Activated CD4-positive, alpha-beta T cell treated with anti-CD3 and anti-CD28 coated beads, Interleukin-2, amount 10 ng/mL, durations not matched to agents 7 days and 5 days (primary cell): ENCODE measurements around the gene CUL4A. TPM values are rescaled to one million over a fixed set of nuclear protein-coding genes. Genes with fewer than 3 reads are reported as not detected.
A peak's percentile ranks its signal among the peaks of the same experiment; 100 is the strongest.
"Not testable (repeated sequence)": the region's sequence is repeated elsewhere in the genome, so short reads cannot be mapped to it uniquely, and the experiment has no call there.

Experiments used
- CTCF ChIA-PET: fragments of 350-600 bp; sonication (Branson Sonifier 250); formaldehyde crosslinking; loops from one replicate; lab custom pipeline; 2021; ENCODE audit warnings: antibody characterized with exemption; lab: Charles Lee
- POLR2A ChIA-PET: fragments of 350-600 bp; sonication (Branson Sonifier 250); formaldehyde crosslinking; loops from one replicate; lab custom pipeline; 2021; ENCODE audit warnings: antibody characterized with exemption; lab: Charles Lee
- DNase-seq: peaks from one replicate; pipeline ENCODE4 v3.0.0-alpha.2; 2020
- H3K27ac Mint-ChIP-seq: one replicate; pipeline ENCODE4 v1.8.0; 2021; ENCODE audit warnings: mild to moderate bottlenecking, moderate library complexity, mixed read lengths
- H3K27me3 Mint-ChIP-seq: one replicate; pipeline ENCODE4 v1.8.0; 2021; ENCODE audit warnings: mixed read lengths
- H3K36me3 Mint-ChIP-seq: one replicate; pipeline ENCODE4 v1.8.0; 2021; ENCODE audit warnings: low read depth, mixed read lengths
- H3K4me1 Mint-ChIP-seq: one replicate; pipeline ENCODE4 v1.8.0; 2021; ENCODE audit warnings: mixed read lengths
- H3K4me3 Mint-ChIP-seq: one replicate; pipeline ENCODE4 v1.8.0; 2021; ENCODE audit warnings: mild to moderate bottlenecking, moderate library complexity, mixed read lengths
- H3K9me3 Mint-ChIP-seq: one replicate; pipeline ENCODE4 v1.8.0; 2021; ENCODE audit warnings: mixed read lengths
- microRNA-seq: library from miRNA; unstranded; fragments of <30 nt; microRNA quantifications from one replicate; pipeline ENCODE4 v1.2.0, GENCODE V29; 2021; ENCODE audit warnings: borderline microRNAs expressed, borderline replicate concordance
- total RNA-seq, 2 experiments: library from RNA; stranded (reverse); gene quantifications; one replicate each; pipeline ENCODE4 v1.2.3, GENCODE V29; 2021

CUL4A gene
- total RNA-seq, 2 experiments from 2014 or later, result 81.2 to 84.6 TPM

GRCh38 chr13:113309473-113309872 is 100.1 kb downstream of the CUL4A start:
- ChIA-PET POLR2A (interaction anchor here (1.1 kb wide), 1 partner anchor 11 kb away, joined by 3 read pairs; no protein-coding TSS in a partner anchor), CTCF (no interaction called here)
- no peak overlapping the region for H3K4me3 Mint-ChIP-seq
- H3K27me3 Mint-ChIP-seq, result no peaks in the 10 kb centered on the region
- no peaks in the 10 kb centered on the region for H3K9me3 Mint-ChIP-seq
- peaks cover 5% of the 10 kb centered on the region for H3K4me1 Mint-ChIP-seq
- peaks cover 10% of the 10 kb centered on the region for H3K36me3 Mint-ChIP-seq
- no peak for DNase-seq
- H3K27ac Mint-ChIP-seq, result no peak overlapping the region

- POLR2A ChIA-PET, H3K27ac Mint-ChIP-seq, DNase-seq, H3K9me3 Mint-ChIP-seq, CTCF ChIA-PET, H3K4me1 Mint-ChIP-seq, H3K36me3 Mint-ChIP-seq, H3K27me3 Mint-ChIP-seq, H3K4me3 Mint-ChIP-seq: not testable (repeated sequence)
These were observed 104.7 kb downstream of the CUL4A start for GRCh38 chr13:113314112-113314511.

- H3K4me3 Mint-ChIP-seq, POLR2A ChIA-PET, H3K27me3 Mint-ChIP-seq, H3K4me1 Mint-ChIP-seq, H3K9me3 Mint-ChIP-seq, H3K36me3 Mint-ChIP-seq, H3K27ac Mint-ChIP-seq, DNase-seq, CTCF ChIA-PET: not testable (repeated sequence)
These were observed 105.6 kb downstream of the CUL4A start for GRCh38 chr13:113314895-113315470.

DNA sequence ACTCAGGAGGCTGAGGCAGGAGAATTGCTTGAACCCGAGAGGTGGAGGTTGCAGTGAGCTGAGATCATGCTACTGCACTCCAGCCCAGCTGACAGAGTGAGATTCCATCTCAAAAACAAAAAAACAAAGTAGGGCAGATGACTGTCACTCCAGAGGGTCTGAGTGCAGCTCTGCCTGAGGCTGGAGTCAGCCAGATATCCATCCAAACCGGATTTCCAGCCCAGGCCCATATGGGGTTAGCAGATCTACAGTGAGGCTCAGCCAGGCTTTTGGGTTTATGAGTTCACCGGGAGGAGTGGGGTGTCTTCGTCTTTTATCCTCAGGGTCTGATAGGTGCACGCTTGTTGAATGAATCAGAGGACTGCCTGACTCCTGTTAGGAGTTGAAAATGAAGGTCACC is 106.6 kb downstream of the CUL4A start:
- ChIA-PET CTCF (no interaction called here), POLR2A (no interaction called here)
- Mint-ChIP-seq H3K9me3 (no peaks in the 10 kb centered on the region), H3K27me3 (no peaks in the 10 kb centered on the region), H3K4me1 (no peaks in the 10 kb centered on the region), H3K27ac (peak overlapping the region; percentile 25), H3K4me3 (no peak overlapping the region), H3K36me3 (peaks cover 6% of the 10 kb centered on the region)
- no peak for DNase-seq

Small RNA genes lying within 50 kb of the gene (microRNA-seq; reads per million reads assigned to microRNA genes)
- gene MIR8075, result not detected

Other genes starting within 250 kb of the CUL4A start
- 1 to 10 TPM; 1.2 to 1.4 TPM for gene MCF2L, start 240.4 kb upstream of the CUL4A start, total RNA-seq
- not detected for gene F7, start 103.8 kb upstream of the CUL4A start, total RNA-seq
- not detected for gene F10, start 86.8 kb upstream of the CUL4A start, total RNA-seq
- under 1 TPM in 1 of 2 experiments, not detected in 1; 0.19 TPM for gene PROZ, start 51.0 kb upstream of the CUL4A start, total RNA-seq
- 10 to 100 TPM; 65.5 to 69.8 TPM for gene PCID2, start 944 bp upstream of the CUL4A start, total RNA-seq
- 10 to 100 TPM; 84.1 to 91.6 TPM for gene LAMP1, start 87.6 kb downstream of the CUL4A start, total RNA-seq
- 1 to 10 TPM in 1 of 2 experiments, under 1 TPM in 1; 0.45 to 1.0 TPM for gene GRTP1, start 154.5 kb downstream of the CUL4A start, total RNA-seq
- 1 to 10 TPM in 1 of 2 experiments, under 1 TPM in 1; 1.00 to 1.4 TPM for gene ADPRHL1, start 243.9 kb downstream of the CUL4A start, total RNA-seq